LNCAP (cell line): ENCODE measurements around the gene CRB3.

Experiments
- CTCF ChIP-seq: fragments of 450-650 bp; IDR thresholded peaks from 2 replicates; pipeline ENCODE4 v1.5.1; 2017; ENCODE audit warnings: mild to moderate bottlenecking

The CRB3 gene

GRCh38 chr19:6466526-6467248 is 2.6 kb downstream of the CRB3 start:
- no peak for TF ChIP-seq CTCF

DNA sequence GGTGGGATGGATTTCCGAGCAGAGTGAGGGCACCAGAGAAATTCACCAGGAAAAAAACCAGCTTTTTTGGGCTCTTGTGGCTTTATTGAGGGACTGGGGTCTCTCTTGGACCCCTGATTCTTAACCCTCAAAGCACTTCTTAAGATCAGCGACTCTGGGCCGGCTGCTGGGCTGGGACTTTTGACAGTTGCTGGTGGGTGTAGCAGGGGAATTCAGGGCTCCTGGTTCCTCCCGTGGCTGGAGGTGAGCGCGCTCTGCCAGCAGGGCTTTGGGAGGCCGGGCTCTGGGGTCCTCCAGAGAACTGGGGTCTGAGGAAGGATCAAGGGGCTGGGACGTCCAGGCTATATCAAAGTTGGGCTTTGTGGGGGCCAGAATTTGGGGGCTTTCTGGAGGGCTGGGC is 3.3 kb downstream of the CRB3 start:
- no peak for TF ChIP-seq CTCF

DNA sequence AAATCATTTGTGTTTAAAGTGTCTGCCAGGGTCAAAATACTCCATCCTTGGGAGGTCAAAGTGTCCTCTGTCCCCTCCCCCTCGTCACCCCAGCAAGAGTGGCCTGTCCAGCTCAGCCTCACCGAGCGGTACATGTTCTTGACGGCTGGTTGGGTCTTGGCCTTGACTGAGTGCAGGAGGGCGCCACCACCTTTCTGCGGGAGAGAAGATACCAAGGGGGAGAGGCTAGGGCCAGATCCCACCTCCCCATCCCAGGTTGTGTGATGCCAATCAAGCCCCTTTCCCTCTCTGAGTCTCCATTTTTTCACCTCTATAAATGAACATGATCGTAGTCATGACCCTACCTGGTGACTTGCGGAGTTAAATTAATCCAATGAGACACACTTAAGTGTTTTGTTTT is 6.1 kb downstream of the CRB3 start:
- TF ChIP-seq CTCF: no peak

DNA sequence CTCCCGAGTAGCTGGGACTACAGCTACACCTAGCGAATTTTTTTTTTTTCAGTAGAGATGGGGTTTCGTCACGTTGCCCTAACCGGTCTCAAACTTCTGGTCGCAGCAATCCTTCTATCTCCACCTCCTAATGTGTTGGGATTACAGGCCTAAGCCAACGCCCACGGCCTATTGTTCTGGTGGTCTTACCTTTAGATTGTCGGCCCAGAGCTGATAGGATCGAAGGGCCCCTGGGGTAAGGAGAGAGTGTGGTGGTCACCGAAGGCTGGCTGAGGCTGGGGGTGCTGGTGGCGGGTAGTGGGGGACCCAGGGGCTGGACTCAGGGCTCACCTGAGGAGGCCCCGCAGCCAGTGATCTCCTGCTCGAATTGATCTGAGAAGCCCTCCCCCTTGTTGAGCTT is 7.0 kb downstream of the CRB3 start:
- TF ChIP-seq CTCF: no peak

DNA sequence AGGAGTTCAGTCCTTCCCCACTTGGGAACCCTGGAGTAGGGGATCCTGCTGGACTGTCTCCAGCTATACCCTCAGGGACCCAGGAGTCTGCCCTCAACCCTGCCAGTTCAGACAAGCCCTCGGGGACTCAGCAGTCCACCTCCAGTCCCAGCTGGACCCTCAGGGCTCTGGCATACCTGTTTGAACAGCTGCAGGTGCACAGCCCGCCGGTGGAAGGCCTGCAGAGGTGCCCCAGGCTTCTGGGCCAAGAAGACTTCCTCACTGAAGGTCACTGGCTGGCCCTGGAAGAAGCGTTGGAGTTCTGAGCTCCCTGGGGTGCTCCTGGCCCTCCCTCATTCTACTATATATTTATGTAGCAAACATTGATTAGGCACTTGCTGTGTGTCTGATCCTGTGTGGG is 8.6 kb downstream of the CRB3 start:
- TF ChIP-seq CTCF: no peak

GRCh38 chr19:6473647-6474046 is 9.6 kb downstream of the CRB3 start:
- TF ChIP-seq CTCF: no peak

DNA sequence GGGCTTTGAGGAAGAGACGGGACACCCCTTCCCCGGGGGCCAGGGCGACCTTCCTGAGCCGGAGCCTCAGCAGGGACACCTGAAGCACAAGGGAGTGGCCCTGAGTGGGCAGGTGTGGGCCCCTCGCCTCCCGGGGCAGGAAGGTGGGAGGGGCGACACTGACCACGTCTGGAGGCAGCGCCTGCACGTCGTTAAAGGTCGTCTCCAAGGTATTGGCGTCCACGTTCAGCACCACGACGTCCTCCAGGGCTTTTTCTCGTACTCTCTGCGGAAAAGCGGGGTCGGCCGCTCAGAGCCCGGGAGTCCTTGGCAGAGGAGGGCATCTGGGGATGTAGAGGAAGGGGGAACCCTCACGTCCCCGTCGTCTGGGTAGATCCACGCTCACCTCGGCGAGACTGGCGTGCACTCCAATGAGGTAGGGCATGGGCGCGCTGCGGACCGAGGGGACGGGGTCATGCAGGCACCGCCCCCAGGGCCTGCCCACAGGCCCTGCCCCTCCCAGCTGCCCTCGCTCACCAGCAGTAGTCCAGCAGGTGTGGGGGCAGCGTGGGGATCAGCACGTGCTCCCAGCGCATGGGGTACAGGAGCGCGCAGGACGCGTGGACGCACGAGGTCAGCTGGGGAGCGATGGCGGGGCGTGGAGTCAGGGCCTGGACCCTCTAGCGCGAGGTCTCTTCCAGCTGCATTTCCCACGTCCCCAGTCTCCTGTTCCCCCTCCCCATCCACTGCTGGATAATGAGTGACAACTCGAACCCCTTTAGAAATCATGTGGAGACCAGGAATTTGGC is 11.4 kb downstream of the CRB3 start:
- no peak for TF ChIP-seq CTCF
